GM19324 (cell line): ENCODE measurements around the gene CD93.

Source experiments
- ATAC-seq: cut with Tn5 transposase; IDR thresholded peaks from one replicate; pipeline ENCODE4 v1.9.1; 2021; ENCODE audit warnings: mild to moderate bottlenecking, moderate library complexity; ENCODE audit not compliant: unreplicated experiment, low FRiP score

The CD93 gene

DNA sequence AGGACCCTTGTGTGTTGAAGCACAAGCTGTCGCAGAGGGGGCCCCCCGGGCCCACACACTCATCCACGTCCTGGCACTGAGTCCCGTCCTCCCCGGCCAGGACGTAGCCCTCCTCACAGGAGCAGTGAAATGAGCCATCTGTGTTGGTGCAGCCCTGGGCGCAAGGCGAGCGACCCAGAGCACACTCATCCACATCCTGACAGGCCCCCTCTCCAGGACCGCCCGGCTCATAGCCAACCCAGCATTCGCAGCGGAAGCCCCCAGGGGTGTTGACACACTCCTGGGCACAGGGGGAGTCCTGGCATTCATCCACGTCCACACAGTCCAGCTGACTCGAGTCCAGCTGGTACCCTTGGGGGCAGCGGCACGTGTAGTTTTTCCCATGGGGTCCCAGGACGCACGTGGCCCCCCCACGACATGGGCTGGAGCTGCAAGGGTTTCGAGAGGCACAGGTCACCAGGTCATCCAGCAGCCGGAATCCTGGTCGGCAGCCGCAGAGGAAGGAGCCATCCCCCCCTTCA is 1.2 kb downstream of the CD93 start:
- ATAC-seq = no peak

DNA sequence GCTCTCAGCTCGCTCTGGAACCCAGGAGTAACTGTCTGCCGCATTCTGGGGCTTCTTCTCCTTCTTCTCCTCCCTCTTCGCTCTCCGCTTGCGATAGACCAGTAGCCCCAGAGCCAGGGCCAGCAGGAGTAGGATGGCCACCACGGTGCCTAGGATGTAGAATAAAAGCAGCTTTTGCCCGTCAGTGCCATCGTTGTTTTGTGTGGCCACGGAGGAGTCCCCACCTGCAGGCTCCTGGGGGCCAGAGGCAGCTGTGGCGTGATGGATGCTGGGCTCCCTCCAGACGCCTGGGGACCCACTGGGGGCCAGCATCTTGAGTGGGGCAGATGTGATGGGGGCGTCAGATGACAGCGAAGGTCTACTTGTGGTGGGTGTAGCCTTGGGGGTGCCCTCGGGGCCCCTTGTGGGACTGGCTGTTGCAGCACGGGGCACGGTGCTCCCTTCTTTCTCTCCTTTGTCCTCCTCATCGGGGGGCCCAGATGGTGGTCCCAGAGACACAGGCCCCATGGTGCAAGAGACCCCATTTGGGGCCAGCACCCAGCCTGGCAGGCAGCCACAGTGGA is 1.8 kb downstream of the CD93 start:
- no peak for ATAC-seq

DNA sequence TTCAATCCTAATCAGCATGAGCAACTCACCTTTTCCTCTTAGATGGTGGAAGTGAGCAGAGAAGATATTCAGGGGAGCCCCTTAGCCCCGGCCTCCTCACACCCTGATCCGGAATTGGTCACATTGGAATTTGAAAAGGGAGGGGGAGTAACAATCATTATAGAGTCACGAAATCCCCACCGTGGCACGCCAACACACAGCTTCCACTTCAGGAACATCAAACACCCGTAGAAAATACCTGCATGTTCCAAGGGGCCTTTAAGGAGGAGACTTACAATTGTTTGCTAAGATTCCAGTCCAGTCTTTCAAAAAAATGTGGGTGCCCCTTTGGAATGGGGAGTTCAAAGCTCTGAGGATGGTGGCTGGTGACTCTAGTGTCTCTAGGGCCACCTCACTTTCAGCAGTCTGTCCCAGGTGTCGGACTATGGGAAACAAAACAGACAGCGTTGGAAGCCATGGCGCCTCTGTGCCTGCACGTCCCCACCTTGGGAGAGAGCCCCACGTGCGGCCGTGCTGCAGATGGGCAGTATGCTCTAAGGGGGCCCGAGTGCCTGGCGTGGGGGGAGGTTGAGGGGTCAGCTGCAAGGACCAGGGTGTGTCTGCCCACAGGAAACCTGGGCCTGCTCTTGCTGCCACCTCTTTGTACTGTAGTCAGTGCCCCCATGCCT is 2.4 kb downstream of the CD93 start:
- ATAC-seq = no peak

GRCh38 chr20:23082846-23083552 is 3.1 kb downstream of the CD93 start:
- ATAC-seq = no peak

DNA sequence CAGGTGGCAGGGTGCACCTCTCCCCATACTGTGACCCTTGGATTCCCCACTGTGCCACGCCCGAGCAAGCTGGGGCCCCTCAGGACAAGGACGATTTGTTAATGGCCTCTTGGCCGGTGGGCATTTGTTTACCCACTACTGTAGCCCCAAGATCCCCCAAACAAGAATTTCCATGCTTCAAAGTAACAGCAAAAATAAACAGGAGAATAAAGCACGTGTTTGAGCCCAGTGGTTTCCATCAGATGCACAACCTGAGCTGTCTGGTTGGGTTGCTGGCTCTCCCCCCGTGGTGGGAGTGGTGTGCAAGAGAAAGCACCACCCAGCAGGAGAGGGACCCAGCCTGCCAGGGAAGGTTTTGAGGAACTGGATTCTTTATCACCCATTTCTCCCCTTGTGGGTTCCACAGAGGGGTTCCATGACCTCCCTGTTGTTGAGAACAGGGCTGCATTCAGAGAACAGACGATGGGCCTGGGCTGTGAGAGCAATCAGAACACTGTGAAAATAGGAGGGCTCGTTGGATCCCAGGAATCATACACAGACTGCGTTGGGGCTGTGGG is 4.8 kb downstream of the CD93 start:
- no peak for ATAC-seq

GRCh38 chr20:23080521-23080920 is 5.6 kb downstream of the CD93 start:
- no peak for ATAC-seq

GRCh38 chr20:23079926-23080325 is 6.2 kb downstream of the CD93 start:
- ATAC-seq = no peak

GRCh38 chr20:23079016-23079351 is 7.1 kb downstream of the CD93 start:
- no peak for ATAC-seq

- ATAC-seq = no peak
Measured at GRCh38 chr20:23078351-23079015, 7.6 kb downstream of the CD93 start.

GRCh38 chr20:23077277-23077676 is 8.8 kb downstream of the CD93 start:
- no peak for ATAC-seq

- ATAC-seq = no peak
Measured at GRCh38 chr20:23074052-23074451, 12.1 kb downstream of the CD93 start.

DNA sequence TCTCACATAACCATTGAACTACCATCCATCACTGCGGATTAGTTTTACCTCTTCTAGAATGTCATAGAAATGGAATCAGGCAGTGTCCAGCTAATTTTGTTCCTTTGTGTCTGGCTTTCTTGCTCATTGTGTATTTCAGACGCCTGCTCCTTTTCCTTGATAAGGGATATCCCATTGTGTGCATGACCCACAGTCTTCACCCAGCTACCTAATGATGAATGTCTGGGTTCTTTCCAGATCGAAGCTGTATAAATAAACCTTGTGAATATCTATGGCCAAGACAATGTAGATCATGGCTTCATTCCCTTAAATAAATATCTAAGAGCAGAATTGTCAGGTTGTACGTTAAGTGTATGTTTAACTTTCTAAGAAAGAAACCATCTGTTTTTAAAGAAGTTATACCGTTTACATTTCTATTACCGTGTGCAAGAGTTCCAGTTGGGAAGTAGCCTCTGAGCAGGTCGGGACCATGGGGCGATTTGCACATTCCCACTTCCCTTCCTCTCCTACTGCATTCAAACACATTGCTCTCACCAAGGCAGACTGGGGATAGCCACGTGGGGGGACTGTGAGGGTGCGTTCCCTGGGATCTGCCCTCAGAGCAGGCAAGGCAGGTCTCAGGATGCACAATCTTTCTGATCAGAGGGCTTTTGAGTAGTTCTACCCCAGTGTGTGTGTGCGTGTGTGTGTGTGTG is 13.1 kb downstream of the CD93 start:
- no peak for ATAC-seq

DNA sequence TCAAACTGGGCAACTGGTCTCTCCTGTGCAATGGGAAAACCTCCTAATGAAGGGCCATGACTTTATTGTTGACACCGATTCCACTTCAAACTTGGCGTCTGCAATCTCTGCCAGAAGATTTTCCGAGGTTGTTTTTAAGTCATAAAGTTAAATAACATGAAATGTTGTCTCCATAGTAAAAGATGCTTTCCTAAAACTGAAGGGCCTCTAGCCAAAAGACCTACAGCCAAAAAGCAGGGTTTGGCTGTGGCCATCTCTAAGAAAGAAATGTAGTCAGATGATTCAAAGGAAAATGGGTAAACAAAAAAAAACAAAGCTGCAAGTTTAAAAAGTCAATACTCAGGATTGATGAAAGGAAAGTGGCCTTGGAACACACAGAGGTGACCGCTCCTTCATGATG is 14.1 kb downstream of the CD93 start:
- ATAC-seq = no peak

DNA sequence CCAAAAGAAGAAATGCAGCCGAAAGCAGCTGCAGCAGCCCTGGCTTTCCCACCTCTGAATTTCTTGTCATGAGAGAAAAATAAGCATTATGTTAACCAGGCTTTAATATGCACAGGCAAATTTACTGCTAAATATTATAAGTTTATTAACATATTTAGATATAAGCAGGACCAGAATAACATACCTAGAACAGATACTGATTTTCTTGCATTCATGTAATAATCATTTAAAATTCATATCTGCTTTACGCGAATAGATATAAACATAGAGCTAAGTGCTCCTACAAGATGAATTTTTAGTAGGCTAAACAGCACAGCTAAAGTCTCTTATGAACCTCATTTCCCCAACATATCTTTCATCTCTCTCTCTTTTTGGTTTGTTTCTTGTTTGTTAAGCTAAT is 14.7 kb downstream of the CD93 start:
- ATAC-seq = no peak

- ATAC-seq = no peak
Measured at GRCh38 chr20:23069108-23069507, 17.0 kb downstream of the CD93 start.

GRCh38 chr20:23068283-23068682 is 17.8 kb downstream of the CD93 start:
- ATAC-seq = no peak

DNA sequence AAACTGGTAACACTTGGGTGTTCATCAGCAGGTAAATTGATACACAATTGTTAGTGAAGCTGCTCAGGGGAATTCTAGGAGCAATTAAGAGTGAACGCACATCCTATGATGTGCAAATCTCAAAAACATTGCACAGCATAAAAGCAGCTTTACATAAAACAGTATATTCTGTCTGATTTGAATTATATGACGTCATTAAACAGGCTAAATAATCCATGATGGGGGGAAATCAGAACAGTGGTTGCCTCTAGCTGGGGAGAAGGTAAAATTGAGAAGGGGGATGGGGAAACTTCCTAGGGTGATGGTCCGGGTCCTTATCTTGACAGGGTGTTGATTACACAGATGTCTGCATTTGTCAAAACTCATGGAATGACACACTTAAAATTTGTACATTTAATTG is 19.4 kb downstream of the CD93 start:
- no peak for ATAC-seq

- ATAC-seq = no peak
Measured at GRCh38 chr20:23065266-23066201, 20.6 kb downstream of the CD93 start.

GRCh38 chr20:23063581-23063980 is 22.5 kb downstream of the CD93 start:
- ATAC-seq = no peak
